K562 (cell line): ENCODE measurements around the gene PDLIM5.

ENCODE experiments used
- BRF1 ChIP-seq: IDR thresholded peaks from 3 replicates; pipeline ENCODE4 v1.6.1; 2011; ENCODE audit warnings: borderline replicate concordance, mild to moderate bottlenecking; ENCODE audit not compliant: insufficient read length; ENCODE audit errors: extremely low read depth
- CTCF ChIP-seq, 3 experiments: IDR thresholded peaks in 2 of 3; conservative IDR thresholded peaks in 1 of 3; 2 replicates each; pipeline ENCODE4 v1.5.1; 2011 to 2012; ENCODE audit warnings: low read length in 3 of 3, mild to moderate bottlenecking in 3 of 3, control low read depth in 2 of 3, improper control_type of control experiment in 1 of 3, inconsistent platforms in 1 of 3, low read depth in 1 of 3, mixed read lengths in 1 of 3, moderate library complexity in 1 of 3; ENCODE audit not compliant: insufficient read depth in 2 of 3
- MEF2A ChIP-seq: IDR thresholded peaks from 2 replicates; pipeline ENCODE4 v1.6.1; 2011; ENCODE audit warnings: low read depth, mild to moderate bottlenecking, low read length, moderate library complexity; ENCODE audit not compliant: control insufficient read depth
- MXD1 ChIP-seq: fragments of 250-450 bp; sonication (Bioruptor Pico); IDR thresholded peaks from 2 replicates; pipeline ENCODE4 v1.8.0; 2021; ENCODE audit warnings: borderline replicate concordance, mild to moderate bottlenecking, moderate library complexity; ENCODE audit not compliant: poor library complexity, severe bottlenecking
- NFIC ChIP-seq: fragments of 450-650 bp; IDR thresholded peaks from 2 replicates; pipeline ENCODE4 v1.6.1; 2017; ENCODE audit warnings: mild to moderate bottlenecking, inconsistent platforms
- PCBP2 ChIP-seq: fragments of 200-400 bp; formaldehyde crosslinking; IDR thresholded peaks from 2 replicates; pipeline ENCODE4 v1.6.1; 2018; ENCODE audit warnings: low read length, low read depth, mild to moderate bottlenecking, moderate library complexity; ENCODE audit not compliant: poor library complexity, severe bottlenecking
- PHF20 ChIP-seq: fragments of 450-650 bp; IDR thresholded peaks from 2 replicates; pipeline ENCODE4 v1.6.1; 2018; ENCODE audit not compliant: partially characterized antibody
- SNRNP70 ChIP-seq: fragments of 200-400 bp; formaldehyde crosslinking; optimal IDR thresholded peaks from 2 replicates; pipeline ENCODE3; 2017; ENCODE audit warnings: low read depth, low read length
- TBP ChIP-seq: optimal IDR thresholded peaks from 2 replicates; pipeline ENCODE3; 2011; ENCODE audit warnings: low read depth, low read length, improper control_type of control experiment
- ZBTB43 ChIP-seq: sonication (generic); formaldehyde crosslinking; IDR thresholded peaks from 2 replicates; pipeline ENCODE4 v1.8.0; 2023; ENCODE audit warnings: mild to moderate bottlenecking, missing genetic modification reagents
- ZC3H11A ChIP-seq: IDR thresholded peaks from 2 replicates; pipeline ENCODE4 v1.6.1; 2012; ENCODE audit warnings: low read depth, low read length, improper control_type of control experiment
- ZNF12 ChIP-seq: sonication (generic); formaldehyde crosslinking; IDR thresholded peaks from 2 replicates; pipeline ENCODE4 v1.4.0; 2020; ENCODE audit warnings: mild to moderate bottlenecking, missing genetic modification reagents
- ZNF586 ChIP-seq: fragments of 450-650 bp; formaldehyde crosslinking; conservative IDR thresholded peaks from 2 replicates; pipeline ENCODE4 v1.4.0; 2020; ENCODE audit warnings: mild to moderate bottlenecking, moderate library complexity
- ZNF699 ChIP-seq: fragments of 250-450 bp; sonication (Bioruptor Pico); IDR thresholded peaks from 2 replicates; pipeline ENCODE4 v1.8.0; 2021; ENCODE audit warnings: mild to moderate bottlenecking, moderate library complexity; ENCODE audit not compliant: insufficient replicate concordance

- no peak for TF ChIP-seq ZNF586 (CRISPR knock-in tag)
- no peak for TF ChIP-seq TBP
- no peak for TF ChIP-seq PCBP2
- no peak for TF ChIP-seq CTCF (IDR thresholded peaks at IDR 0.05 in 2 of 3, conservative IDR thresholded peaks at IDR 0.05 in 1 of 3; ENCODE audit: insufficient read depth in 2 of 3, low read depth in 1 of 3, low read length in 3 of 3)
- TF ChIP-seq PHF20, result no peak
- no peak for TF ChIP-seq MEF2A
- no peak for TF ChIP-seq MXD1
- no peak for TF ChIP-seq ZC3H11A
- no peak for TF ChIP-seq ZBTB43 (CRISPR knock-in tag)
- TF ChIP-seq BRF1, result no peak
- TF ChIP-seq ZNF699 (CRISPR knock-in tag), result no peak
- no peak for TF ChIP-seq NFIC
- no peak for TF ChIP-seq SNRNP70
- TF ChIP-seq ZNF12 (CRISPR knock-in tag), result no peak
Measured at GRCh38 chr4:94468093-94468769, 16.5 kb downstream of the PDLIM5 start.
